ENCODE results near the gene ZFYVE28. TPM values are rescaled to one million over a fixed set of nuclear protein-coding genes. Genes with fewer than 3 reads are reported as not detected.

The ZFYVE28 gene
- total and polyA plus RNA-seq, 2 donors from 2014 or later: 8.0 to 18.9 TPM

GRCh38 chr4:2251795-2252529, 166.5 kb downstream of the ZFYVE28 start:
- no peak overlapping the region for H3K27ac ChIP-seq (ENCODE audit: low read depth in 2 of 2, low read length in 2 of 2)

DNA sequence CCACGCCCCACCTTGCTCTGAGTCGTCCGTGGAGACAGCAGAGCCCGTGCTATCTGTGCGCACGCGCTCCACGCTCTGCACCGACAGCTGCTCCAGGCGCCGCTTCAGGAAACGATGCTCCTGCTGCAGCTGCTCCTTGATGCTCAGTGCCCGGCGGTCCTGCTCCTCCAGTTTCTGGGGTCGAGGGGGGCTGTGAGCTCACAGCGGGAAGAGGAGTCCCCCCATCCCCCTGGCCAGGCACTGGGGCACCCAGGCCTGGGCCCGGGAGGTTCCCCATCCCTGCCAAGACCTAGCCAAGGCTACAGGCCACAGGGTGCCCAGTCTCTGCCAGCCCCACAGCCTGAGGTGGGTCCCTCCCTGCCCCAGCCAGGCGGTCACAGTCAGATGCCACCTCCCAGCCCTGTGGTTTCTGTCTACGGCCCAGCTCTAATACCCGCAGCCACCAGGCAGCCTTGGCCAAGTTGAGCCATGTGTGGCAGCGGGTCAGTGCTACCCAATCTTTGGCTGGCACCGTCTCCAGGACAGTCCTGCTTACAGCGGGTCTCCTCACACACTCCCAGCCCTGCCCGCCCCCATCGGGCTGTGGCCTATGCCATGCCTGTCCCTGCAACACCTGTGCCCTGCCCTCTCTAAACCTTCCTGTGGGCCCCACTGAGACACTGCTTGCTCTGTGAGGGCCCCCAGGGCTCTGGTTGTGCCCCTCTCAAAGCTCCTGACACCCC, 167.2 kb downstream of the ZFYVE28 start:
- Histone ChIP-seq H3K4me1 (ENCODE audit: control insufficient read depth in 2 of 3, insufficient read depth in 2 of 3, low read depth in 1 of 3, low read length in 3 of 3) (peaks cover 0 to 18% (median 3%) of the 10 kb centered on the region in 3 donors), H3K9me3 (ENCODE audit: control insufficient read depth in 2 of 3, insufficient read depth in 1 of 3, low read length in 3 of 3) (no peaks in the 10 kb centered on the region), H3K36me3 (ENCODE audit: control insufficient read depth in 2 of 3, insufficient read depth in 3 of 3, low read length in 3 of 3) (peaks cover 0 to 16% (median 15%) of the 10 kb centered on the region in 3 donors), H3K27me3 (ENCODE audit: control insufficient read depth, insufficient read depth, low read length) (no peaks in the 10 kb centered on the region), H3K9ac (ENCODE audit: low read length in 3 of 3) (no peak overlapping the region), H3K27ac (ENCODE audit: low read depth in 2 of 2, low read length in 2 of 2) (no peak overlapping the region), H3K4me3 (ENCODE audit: low read length in 3 of 3) (no peak overlapping the region)
- FAIRE-seq: no peak
- TF ChIP-seq CTCF (IDR thresholded peaks at IDR 0.05; ENCODE audit: borderline replicate concordance, extremely low read depth, insufficient read depth): no peak
- intact Hi-C loops (cut with DNase I): no loop called here
- DNase-seq: peak in 3 of 5 donors; percentile 3 to 66 (median 30)

More at GRCh38 chr4:2251795-2252529, 166.5 kb downstream of the ZFYVE28 start:
- Histone ChIP-seq H3K4me1 (ENCODE audit: control insufficient read depth in 2 of 3, insufficient read depth in 2 of 3, low read depth in 1 of 3, low read length in 3 of 3) (peaks cover 0 to 24% (median 8%) of the 10 kb centered on the region in 3 donors), H3K27me3 (ENCODE audit: control insufficient read depth, insufficient read depth, low read length) (no peaks in the 10 kb centered on the region), H3K9me3 (ENCODE audit: control insufficient read depth in 2 of 3, insufficient read depth in 1 of 3, low read length in 3 of 3) (no peaks in the 10 kb centered on the region), H3K4me3 (ENCODE audit: low read length in 3 of 3) (no peak overlapping the region), H3K9ac (ENCODE audit: low read length in 3 of 3) (no peak overlapping the region), H3K36me3 (ENCODE audit: control insufficient read depth in 2 of 3, insufficient read depth in 3 of 3, low read length in 3 of 3) (peaks cover 0 to 16% (median 15%) of the 10 kb centered on the region in 3 donors)
- no peak for TF ChIP-seq CTCF (IDR thresholded peaks at IDR 0.05; ENCODE audit: borderline replicate concordance, extremely low read depth, insufficient read depth)
- intact Hi-C loops (cut with DNase I): no loop called here
- FAIRE-seq: no peak
- peak in 2 of 5 donors; percentile 34 to 50 for DNase-seq

GRCh38 chr4:2250357-2251072, 167.9 kb downstream of the ZFYVE28 start:
- H3K27ac ChIP-seq (ENCODE audit: low read depth in 2 of 2, low read length in 2 of 2): no peak overlapping the region
- no peak for TF ChIP-seq CTCF (IDR thresholded peaks at IDR 0.05; ENCODE audit: borderline replicate concordance, extremely low read depth, insufficient read depth)
- FAIRE-seq (no peak), DNase-seq (peak in 2 of 5 donors; percentile 6 to 66)
- no peaks in the 10 kb centered on the region for H3K27me3 ChIP-seq (ENCODE audit: control insufficient read depth, insufficient read depth, low read length)
- H3K9me3 ChIP-seq (ENCODE audit: control insufficient read depth in 2 of 3, insufficient read depth in 1 of 3, low read length in 3 of 3): no peaks in the 10 kb centered on the region
- H3K4me1 ChIP-seq (ENCODE audit: control insufficient read depth in 2 of 3, insufficient read depth in 2 of 3, low read depth in 1 of 3, low read length in 3 of 3): peaks cover 0 to 11% (median 0%) of the 10 kb centered on the region in 3 donors
- H3K9ac ChIP-seq (ENCODE audit: low read length in 3 of 3): no peak overlapping the region
- peaks cover 0 to 16% (median 15%) of the 10 kb centered on the region in 3 donors for H3K36me3 ChIP-seq (ENCODE audit: control insufficient read depth in 2 of 3, insufficient read depth in 3 of 3, low read length in 3 of 3)
- intact Hi-C loops (cut with DNase I): no loop called here
- H3K4me3 ChIP-seq (ENCODE audit: low read length in 3 of 3): no peak overlapping the region
